AG10803 (cell line): ENCODE measurements around the gene EGFR.
"Not testable (repeated sequence)": the region's sequence is repeated elsewhere in the genome, so short reads cannot be mapped to it uniquely, and the experiment has no call there.

ENCODE experiments used
- DNase-seq: peaks from one replicate; pipeline ENCODE4 v3.0.0; 2010; ENCODE audit warnings: low read depth
- H3K4me3 ChIP-seq: 2 replicates; pipeline ENCODE4 v1.5.1; 2011; ENCODE audit warnings: mild to moderate bottlenecking, low read length, control low read depth
- TF ChIP-seq, protein P1 (sequence below): conservative IDR thresholded peaks from 2 replicates; pipeline ENCODE4 v1.5.1; 2011; ENCODE audit warnings: mild to moderate bottlenecking, low read length, control low read depth, inconsistent platforms

The EGFR gene

GRCh38 chr7:55162476-55162875, 143.7 kb downstream of the EGFR start:
- TF ChIP-seq, protein P1, sequence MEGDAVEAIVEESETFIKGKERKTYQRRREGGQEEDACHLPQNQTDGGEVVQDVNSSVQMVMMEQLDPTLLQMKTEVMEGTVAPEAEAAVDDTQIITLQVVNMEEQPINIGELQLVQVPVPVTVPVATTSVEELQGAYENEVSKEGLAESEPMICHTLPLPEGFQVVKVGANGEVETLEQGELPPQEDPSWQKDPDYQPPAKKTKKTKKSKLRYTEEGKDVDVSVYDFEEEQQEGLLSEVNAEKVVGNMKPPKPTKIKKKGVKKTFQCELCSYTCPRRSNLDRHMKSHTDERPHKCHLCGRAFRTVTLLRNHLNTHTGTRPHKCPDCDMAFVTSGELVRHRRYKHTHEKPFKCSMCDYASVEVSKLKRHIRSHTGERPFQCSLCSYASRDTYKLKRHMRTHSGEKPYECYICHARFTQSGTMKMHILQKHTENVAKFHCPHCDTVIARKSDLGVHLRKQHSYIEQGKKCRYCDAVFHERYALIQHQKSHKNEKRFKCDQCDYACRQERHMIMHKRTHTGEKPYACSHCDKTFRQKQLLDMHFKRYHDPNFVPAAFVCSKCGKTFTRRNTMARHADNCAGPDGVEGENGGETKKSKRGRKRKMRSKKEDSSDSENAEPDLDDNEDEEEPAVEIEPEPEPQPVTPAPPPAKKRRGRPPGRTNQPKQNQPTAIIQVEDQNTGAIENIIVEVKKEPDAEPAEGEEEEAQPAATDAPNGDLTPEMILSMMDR: no peak
- no peak for DNase-seq
- H3K4me3 ChIP-seq: no peak overlapping the region

DNA sequence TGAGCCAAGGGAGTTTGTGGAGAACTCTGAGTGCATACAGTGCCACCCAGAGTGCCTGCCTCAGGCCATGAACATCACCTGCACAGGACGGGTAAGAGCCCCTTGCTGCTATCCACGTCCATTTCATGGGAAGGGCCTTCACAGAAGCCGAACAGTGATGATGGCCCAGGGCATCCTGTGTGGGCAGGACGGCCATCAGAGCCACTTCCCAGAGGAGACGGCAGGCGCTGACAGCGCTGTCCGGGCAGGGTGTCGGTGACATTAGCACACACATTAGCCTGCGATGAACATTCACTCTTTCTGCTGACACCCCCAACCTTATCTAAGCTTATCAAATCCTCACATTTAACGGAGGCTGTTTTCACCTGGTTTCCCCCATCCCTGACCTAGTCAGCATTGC, 144.9 kb downstream of the EGFR start:
- H3K4me3 ChIP-seq: no peak overlapping the region
- TF ChIP-seq, protein P1: no peak
- DNase-seq: no peak

DNA sequence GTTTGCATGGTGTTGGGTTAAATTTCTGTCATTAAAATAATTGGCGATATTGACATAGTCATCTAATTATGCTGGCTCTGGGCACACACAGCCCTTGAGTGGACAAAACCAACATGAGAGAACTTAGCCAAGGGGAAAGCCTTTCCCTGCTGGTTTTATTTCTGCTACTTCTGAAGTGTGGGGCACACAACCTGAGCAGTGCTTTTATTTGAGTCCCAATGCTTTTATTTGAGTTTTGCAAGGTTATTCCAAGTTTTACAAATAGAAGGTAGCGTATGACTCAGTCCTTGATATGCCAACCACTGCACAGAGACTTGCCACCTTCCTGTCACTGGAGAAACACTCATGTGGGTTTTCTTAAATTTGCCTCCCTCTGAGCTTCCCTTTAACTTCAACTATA, 145.7 kb downstream of the EGFR start:
- TF ChIP-seq, protein P1: no peak
- H3K4me3 ChIP-seq: no peak overlapping the region
- DNase-seq: no peak

GRCh38 chr7:55165176-55165861, 146.5 kb downstream of the EGFR start:
- TF ChIP-seq, protein P1: no peak
- DNase-seq: no peak

DNA sequence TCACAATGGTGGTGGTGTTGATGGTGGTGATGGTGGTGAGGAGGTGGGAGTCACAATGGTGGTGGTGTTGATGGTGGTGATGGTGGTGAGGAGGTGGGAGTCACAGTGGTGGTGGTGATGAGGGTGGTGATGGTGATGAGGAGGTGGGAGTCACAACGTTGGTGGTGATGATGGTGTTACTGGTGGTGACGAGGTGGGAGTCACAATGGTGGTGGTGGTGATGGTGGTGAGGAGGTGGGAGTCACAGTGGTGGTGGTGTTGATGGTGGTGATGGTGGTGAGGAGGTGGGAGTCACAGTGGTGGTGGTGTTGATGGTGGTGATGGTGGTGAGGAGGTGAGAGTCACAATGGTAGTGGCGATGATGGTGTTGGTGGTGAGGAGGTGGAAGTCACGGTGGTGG, 148.5 kb downstream of the EGFR start:
- not testable (repeated sequence) for DNase-seq, H3K4me3 ChIP-seq

More at GRCh38 chr7:55165176-55165861, 146.5 kb downstream of the EGFR start:
- no peak overlapping the region for H3K4me3 ChIP-seq

DNA sequence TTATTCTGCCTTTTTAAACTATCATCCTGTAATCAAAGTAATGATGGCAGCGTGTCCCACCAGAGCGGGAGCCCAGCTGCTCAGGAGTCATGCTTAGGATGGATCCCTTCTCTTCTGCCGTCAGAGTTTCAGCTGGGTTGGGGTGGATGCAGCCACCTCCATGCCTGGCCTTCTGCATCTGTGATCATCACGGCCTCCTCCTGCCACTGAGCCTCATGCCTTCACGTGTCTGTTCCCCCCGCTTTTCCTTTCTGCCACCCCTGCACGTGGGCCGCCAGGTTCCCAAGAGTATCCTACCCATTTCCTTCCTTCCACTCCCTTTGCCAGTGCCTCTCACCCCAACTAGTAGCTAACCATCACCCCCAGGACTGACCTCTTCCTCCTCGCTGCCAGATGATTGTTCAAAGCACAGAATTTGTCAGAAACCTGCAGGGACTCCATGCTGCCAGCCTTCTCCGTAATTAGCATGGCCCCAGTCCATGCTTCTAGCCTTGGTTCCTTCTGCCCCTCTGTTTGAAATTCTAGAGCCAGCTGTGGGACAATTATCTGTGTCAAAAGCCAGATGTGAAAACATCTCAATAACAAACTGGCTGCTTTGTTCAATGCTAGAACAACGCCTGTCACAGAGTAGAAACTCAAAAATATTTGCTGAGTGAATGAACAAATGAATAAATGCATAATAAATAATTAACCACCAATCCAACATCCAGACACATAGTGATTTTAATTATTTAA, 151.7 kb downstream of the EGFR start:
- TF ChIP-seq, protein P1: no peak
- no peak overlapping the region for H3K4me3 ChIP-seq
- DNase-seq: no peak

DNA sequence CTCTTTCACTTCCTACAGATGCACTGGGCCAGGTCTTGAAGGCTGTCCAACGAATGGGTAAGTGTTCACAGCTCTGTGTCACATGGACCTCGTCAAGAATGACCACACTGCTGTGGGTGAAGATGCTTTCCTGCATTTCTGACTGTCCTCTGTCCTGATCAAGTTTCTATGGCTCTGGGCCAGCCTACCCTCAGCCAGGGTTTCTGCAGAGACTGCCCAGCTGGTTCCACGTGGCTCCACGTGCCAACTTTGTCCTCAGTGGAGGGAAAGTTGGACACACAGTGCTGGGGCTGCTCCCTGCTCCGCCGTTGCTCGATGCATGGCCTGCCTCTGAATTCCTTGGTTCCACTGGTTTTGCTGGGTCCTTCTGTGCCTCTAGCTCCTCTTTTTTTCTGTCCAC, 152.3 kb downstream of the EGFR start:
- TF ChIP-seq, protein P1: no peak
- no peak overlapping the region for H3K4me3 ChIP-seq
- DNase-seq: peak; percentile 12
